HG02759 (cell line): ENCODE measurements around the gene TBX2.
"Not testable (repeated sequence)": the region's sequence is repeated elsewhere in the genome, so short reads cannot be mapped to it uniquely, and the experiment has no call there.

Experiments
- ATAC-seq: cut with Tn5 transposase; IDR thresholded peaks from one replicate; pipeline ENCODE4 v1.9.1; 2021; ENCODE audit warnings: mild to moderate bottlenecking, moderate library complexity; ENCODE audit not compliant: unreplicated experiment

The TBX2 gene

DNA sequence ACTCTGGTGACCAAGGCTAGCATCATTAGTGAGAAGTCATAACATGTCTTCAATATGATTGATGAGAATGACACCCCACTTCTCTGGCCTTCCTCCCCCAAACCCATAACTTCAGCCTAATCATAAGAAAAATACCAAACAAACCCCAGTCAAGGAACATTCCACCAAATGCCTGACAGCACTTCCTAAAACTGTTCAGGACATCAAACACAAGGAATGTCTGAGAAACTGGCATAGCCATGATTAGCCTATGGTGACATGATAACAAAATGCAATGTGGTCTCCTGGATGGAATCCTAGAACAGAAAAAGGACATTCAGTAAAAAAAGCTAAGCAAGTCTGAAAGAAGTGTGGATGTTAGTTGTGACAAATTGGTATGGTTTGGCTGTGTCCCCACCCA, 27.9 kb downstream of the TBX2 start:
- ATAC-seq, result no peak

GRCh38 chr17:61429274-61429673, 29.6 kb downstream of the TBX2 start:
- ATAC-seq, result no peak

DNA sequence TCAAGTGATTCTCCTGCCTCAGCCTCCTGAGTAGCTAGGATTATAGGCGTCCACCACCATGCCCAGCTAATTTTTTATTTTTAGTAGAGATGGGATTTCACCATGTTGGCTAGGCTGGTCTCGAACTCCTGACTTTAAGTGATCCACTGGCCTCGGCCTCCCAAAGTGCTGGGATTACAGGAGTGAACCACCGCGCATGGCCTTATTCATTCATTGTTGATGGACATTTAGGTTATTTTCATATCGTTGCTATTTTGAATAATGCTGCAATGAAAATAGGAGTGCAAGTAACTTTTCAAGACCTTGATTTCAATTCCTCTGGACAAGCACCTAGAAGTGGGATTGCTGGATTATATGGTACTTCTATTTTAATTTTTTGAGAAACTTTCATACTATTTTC, 30.2 kb downstream of the TBX2 start:
- ATAC-seq, result not testable (repeated sequence)

DNA sequence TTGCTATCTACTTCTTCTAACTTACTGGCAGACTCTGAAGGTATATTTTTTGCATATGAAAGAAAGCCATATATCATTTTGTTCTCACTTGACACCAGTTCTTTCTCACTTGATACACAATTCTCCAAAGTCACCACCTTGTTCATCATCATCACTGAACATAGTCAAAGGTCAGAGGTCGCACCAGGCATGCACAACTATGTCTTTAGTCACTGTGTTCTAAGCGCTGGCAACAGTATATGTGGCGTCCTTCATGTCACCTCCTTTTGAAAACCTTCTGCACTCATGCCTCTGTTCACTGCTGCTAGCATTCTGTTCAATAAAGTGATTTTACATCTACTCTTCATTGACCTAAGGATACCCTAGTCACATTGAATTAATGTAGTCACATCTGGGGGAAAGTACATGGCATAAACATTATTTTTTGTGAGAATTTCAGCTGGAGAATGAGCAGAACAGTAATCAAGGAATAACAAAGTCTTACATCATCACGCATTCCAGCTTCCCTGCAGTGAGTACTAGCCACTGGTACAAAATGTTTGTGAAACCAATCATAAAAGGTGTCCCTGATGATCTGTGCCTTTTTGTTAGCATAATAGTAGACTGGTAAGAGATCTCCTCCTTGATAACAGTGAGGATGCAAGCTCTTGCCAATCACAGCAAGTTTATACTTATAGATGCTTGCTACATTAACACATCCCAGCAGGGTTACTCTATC, 32.1 kb downstream of the TBX2 start:
- no peak for ATAC-seq

DNA sequence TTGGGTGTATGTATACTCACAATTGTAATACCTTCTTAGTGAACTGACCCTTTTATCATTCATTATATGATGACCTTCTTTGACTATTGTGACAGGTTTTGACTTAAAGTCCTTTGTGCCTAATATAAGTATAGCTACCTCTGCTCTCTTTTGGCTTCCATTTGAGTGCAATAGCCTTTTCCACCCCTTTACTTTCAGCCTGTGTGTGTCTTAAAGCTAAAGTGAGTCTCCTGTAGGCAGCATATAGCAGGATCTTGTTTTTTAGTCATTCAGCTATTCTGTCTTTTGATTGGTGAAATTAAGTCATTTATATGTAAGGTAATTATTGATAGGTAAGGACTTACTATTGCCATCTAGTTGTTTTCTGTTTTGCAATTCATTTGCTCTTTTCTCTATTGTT, 36.6 kb downstream of the TBX2 start:
- ATAC-seq, result no peak

DNA sequence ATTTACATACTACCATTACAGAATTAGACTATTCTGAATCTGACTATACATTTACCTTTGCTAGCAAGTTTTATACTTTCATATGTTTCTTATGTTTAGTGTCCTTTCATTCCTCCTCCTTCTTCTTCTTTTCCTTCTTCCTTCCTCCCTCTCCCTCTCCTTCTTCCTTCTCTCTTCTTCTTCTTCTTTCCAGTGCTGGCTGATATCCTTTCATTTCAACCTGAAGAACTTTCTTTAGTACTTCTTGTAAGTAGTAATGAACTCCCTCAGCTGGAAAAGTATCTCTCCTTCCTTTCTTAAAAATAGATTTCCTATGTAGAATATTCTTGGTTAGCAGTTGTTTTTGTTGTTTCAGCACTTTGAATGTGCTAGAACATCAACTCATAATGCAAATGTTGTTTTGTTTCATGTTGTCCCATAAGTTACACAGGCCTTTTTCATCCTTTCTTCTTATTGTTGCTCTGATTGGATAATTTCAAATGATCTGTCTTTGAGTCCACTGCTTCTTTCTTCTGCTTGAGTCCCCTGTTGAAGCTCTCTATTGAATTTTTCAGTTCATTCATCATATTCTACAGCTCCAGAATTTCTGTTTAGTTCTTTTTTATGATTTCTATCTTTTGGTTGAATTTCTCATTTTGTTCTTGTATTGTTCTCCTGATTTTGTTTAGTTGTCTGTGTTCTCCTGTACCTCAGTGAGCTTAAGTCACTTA, 37.5 kb downstream of the TBX2 start:
- no peak for ATAC-seq

GRCh38 chr17:61440697-61441096, 41.1 kb downstream of the TBX2 start:
- ATAC-seq, result peak; percentile 53

- not testable (repeated sequence) for ATAC-seq
Measured at GRCh38 chr17:61441507-61441906, 41.9 kb downstream of the TBX2 start.

DNA sequence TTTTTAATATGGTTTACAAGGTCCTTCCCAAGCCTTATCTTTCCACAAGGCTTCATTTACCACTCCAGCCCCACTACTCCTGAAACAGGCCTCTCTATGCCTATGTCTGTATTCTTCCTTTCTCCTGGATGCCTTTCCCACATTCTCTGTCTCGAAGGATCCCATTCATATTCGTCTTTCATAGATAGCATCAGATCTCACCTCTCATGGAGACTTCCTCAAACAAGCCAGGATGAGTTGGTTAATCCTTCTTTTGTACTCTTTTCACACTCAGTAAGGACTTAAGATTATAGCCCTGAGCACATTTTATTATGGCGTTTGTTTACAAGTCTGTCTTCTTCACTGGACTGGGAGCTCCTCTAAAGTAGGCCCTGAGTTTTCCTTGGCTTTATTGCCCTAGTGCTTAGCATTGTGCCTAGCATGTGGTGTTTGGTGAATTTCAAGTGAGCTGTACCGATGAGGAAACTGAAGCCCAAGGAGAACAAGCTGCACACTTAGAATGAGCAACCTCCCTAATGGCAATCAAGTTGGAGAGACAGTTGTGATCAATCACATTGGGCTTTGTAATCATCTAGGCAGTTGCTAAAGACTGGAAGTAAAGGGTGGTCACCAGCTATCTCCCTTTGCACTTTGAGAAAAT, 42.6 kb downstream of the TBX2 start:
- no peak for ATAC-seq

- no peak for ATAC-seq
Measured at GRCh38 chr17:61442878-61443474, 43.3 kb downstream of the TBX2 start.

- ATAC-seq, result no peak
Measured at GRCh38 chr17:61443475-61443882, 43.8 kb downstream of the TBX2 start.

GRCh38 chr17:61444075-61444474, 44.4 kb downstream of the TBX2 start:
- ATAC-seq, result no peak

- no peak for ATAC-seq
Measured at GRCh38 chr17:61444831-61445230, 45.2 kb downstream of the TBX2 start.

- no peak for ATAC-seq
Measured at GRCh38 chr17:61447358-61447757, 47.7 kb downstream of the TBX2 start.

DNA sequence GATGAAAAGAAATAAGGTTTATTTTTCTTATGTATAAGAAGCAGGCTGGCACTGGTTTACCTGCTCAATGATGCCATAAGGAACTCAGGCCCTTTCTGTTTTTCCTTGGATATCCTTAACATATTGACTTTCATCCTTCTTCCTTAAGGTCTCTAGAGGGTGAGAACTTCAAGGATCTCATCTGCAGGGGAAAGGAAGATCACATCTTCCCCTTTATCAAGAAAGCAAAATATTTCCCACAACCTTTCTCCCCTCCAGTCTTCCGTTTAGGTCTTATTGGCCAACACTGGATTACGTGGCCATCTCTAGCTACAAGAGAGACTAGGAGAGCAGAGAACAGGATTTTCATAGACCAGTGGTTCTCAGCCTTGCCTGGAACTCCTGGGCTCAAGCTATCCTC, 48.4 kb downstream of the TBX2 start:
- no peak for ATAC-seq

GRCh38 chr17:61449140-61449539, 49.5 kb downstream of the TBX2 start:
- not testable (repeated sequence) for ATAC-seq

GRCh38 chr17:61449707-61450640, 50.3 kb downstream of the TBX2 start:
- no peak for ATAC-seq

- no peak for ATAC-seq
Measured at GRCh38 chr17:61450641-61451537, 51.2 kb downstream of the TBX2 start.

GRCh38 chr17:61451538-61452300, 52.1 kb downstream of the TBX2 start:
- ATAC-seq, result no peak
